ENCODE data around the gene PHKG2. TPM values are rescaled to one million over a fixed set of nuclear protein-coding genes. Genes with fewer than 3 reads are reported as not detected.

The PHKG2 gene
- total RNA-seq, 4 donors from 2014 or later, result 17.8 to 27.5 (median 21.6) TPM

- TF ChIP-seq CTCF (IDR thresholded peaks at IDR 0.05; ENCODE audit: low read depth), result no peak
These were observed 37.3 kb upstream of the PHKG2 start for GRCh38 chr16:30710971-30711370.

- no peak for TF ChIP-seq CTCF (IDR thresholded peaks at IDR 0.05; ENCODE audit: low read depth)
These were observed 36.5 kb upstream of the PHKG2 start for GRCh38 chr16:30711712-30712111.

DNA sequence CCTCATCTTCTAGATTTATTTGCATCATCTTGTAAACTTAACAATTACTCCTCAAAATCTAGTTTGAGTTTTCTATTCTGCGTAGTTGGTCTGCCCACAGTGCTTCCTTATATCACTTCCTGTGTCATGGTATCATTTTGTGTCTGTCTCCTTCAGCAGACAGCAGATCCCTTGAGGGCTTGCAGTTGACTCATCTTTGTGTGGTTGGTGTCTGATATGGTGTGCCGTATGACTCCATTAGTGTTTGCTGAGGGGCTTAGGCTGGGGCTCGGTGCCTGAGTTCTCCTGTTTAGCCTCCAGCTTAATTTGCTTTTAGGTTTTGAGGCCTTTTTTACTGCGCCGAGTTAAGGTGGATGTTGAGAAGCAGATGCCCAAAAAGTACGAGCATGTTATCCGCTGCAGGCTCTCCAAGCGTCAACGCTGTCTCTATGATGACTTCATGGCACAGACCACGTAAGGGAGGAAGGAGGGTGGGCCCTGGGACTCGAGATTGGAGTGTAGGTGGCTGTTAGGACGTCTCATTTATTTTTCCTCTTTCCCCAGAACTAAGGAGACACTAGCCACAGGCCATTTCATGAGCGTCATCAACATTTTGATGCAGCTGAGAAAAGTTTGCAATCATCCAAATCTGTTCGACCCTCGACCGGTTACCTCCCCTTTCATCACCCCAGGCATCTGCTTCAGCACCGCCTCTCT lies 32.3 kb upstream of the PHKG2 start:
- no peak for TF ChIP-seq CTCF (IDR thresholded peaks at IDR 0.05; ENCODE audit: low read depth)

DNA sequence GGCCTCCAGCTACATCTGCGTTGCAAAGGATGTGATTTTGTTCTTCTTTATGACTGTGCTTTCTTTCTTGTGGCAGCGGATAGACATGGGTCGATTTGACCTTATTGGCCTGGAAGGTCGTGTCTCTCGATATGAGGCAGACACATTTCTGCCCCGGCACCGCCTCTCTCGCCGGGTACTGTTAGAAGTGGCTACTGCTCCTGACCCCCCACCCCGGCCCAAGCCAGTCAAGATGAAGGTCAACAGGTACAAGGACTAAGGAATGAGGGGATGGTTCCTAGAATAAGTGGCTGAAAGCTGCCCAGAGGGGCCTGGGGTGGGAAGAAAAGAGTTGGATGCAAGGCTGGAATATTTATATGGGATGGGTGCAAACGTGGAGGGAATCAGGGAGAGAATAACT lies 28.1 kb upstream of the PHKG2 start:
- TF ChIP-seq CTCF (IDR thresholded peaks at IDR 0.05; ENCODE audit: low read depth), result no peak

- TF ChIP-seq CTCF (IDR thresholded peaks at IDR 0.05; ENCODE audit: low read depth), result no peak
These were observed 27.5 kb upstream of the PHKG2 start for GRCh38 chr16:30720694-30721093.

DNA sequence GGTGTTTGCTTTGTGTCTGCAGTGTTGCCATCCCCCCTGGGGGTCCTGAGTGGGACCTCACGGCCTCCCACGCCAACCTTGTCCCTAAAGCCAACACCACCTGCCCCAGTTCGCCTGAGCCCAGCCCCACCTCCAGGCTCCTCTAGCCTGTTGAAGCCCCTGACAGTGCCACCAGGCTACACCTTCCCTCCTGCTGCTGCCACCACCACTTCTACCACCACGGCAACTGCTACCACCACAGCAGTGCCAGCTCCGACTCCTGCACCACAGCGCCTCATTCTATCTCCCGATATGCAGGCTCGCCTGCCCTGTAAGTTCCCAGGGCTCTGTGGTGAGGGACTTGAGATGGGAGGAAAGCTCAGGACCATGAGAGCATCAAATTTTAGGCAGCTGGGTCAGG lies 27.1 kb upstream of the PHKG2 start:
- no peak for TF ChIP-seq CTCF (IDR thresholded peaks at IDR 0.05; ENCODE audit: low read depth)

DNA sequence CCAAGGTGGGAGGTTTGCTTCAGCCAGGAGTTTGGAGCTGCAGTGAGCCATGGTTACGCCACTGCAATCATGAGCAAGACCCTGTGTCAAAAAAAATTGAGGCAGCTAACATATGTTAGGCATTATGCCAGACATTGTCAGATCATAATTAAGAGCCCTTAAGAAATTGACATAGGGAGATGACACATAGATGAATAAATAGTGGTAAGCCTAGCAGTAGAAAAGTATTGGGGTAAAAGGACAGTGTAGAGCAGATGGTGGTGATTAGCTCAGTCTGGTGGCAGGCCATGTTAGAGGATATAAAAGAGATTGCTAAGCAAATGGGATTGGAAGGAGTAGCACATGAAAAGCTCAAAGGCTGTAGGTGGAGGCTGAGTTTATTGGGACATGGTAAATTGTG lies 26.6 kb upstream of the PHKG2 start:
- no peak for TF ChIP-seq CTCF (IDR thresholded peaks at IDR 0.05; ENCODE audit: low read depth)

Data from subcutaneous adipose tissue (tissue), 4 donors.